Neural progenitor cell (in vitro differentiated cells): ENCODE data around the gene C21orf58. TPM values are rescaled to one million over a fixed set of nuclear protein-coding genes. Genes with fewer than 3 reads are reported as not detected.

ENCODE experiments used
- DNase-seq: peaks from one replicate; pipeline ENCODE4 v3.0.0-alpha.2; 2016; ENCODE audit warnings: low spot score
- H2AFZ ChIP-seq: fragments of 200-600 bp; sonication (generic); replicated peaks from 2 replicates; pipeline ENCODE4 v1.6.1; 2016; ENCODE audit warnings: antibody characterized with exemption
- H3F3A ChIP-seq: fragments of 200-600 bp; sonication (generic); 2 replicates; pipeline ENCODE4 v1.6.1; 2016; ENCODE audit warnings: antibody characterized with exemption, low read depth
- H3K27ac ChIP-seq: fragments of 200-600 bp; sonication (generic); 2 replicates; pipeline ENCODE4 v1.5.1; 2016; ENCODE audit warnings: mild to moderate bottlenecking
- H3K27me3 ChIP-seq: fragments of 200-600 bp; sonication (generic); 2 replicates; pipeline ENCODE4 v1.6.1; 2016; ENCODE audit warnings: mild to moderate bottlenecking, moderate library complexity
- H3K36me3 ChIP-seq: fragments of 200-600 bp; sonication (generic); 2 replicates; pipeline ENCODE4 v1.5.1; 2016
- H3K4me1 ChIP-seq: fragments of 200-600 bp; sonication (generic); 2 replicates; pipeline ENCODE4 v1.6.1; 2016; ENCODE audit warnings: mixed run types
- H3K4me2 ChIP-seq: fragments of 200-600 bp; sonication (generic); 2 replicates; pipeline ENCODE4 v1.6.1; 2016
- H3K4me3 ChIP-seq: fragments of 200-600 bp; sonication (generic); 2 replicates; pipeline ENCODE4 v1.5.1; 2016
- H3K79me2 ChIP-seq: fragments of 200-600 bp; sonication (generic); 2 replicates; pipeline ENCODE4 v1.6.1; 2016; ENCODE audit warnings: low read depth
- H3K9ac ChIP-seq: fragments of 200-600 bp; sonication (generic); 2 replicates; pipeline ENCODE4 v1.6.1; 2016
- H3K9me3 ChIP-seq: fragments of 200-600 bp; sonication (generic); 2 replicates; pipeline ENCODE4 v1.5.1; 2016; ENCODE audit warnings: low read depth
- H4K20me1 ChIP-seq: fragments of 200-600 bp; sonication (generic); 2 replicates; pipeline ENCODE4 v1.6.1; 2016; ENCODE audit warnings: low read depth
- H3K27ac Mint-ChIP-seq: 3 replicates; pipeline ENCODE4 v1.8.0; 2021; ENCODE audit warnings: mixed read lengths
- H3K27me3 Mint-ChIP-seq: 2 replicates; pipeline ENCODE4 v1.8.0; 2022; ENCODE audit warnings: low read depth, mild to moderate bottlenecking, inconsistent platforms, moderate library complexity, mixed read lengths; ENCODE audit not compliant: insufficient read depth
- H3K36me3 Mint-ChIP-seq: 3 replicates; pipeline ENCODE4 v1.8.0; 2021; ENCODE audit warnings: mixed read lengths
- H3K4me1 Mint-ChIP-seq: 3 replicates; pipeline ENCODE4 v1.8.0; 2021; ENCODE audit warnings: mixed read lengths
- H3K4me3 Mint-ChIP-seq: 3 replicates; pipeline ENCODE4 v1.8.0; 2021; ENCODE audit warnings: mild to moderate bottlenecking, moderate library complexity, mixed read lengths
- H3K9me3 Mint-ChIP-seq: 3 replicates; pipeline ENCODE4 v1.8.0; 2020; ENCODE audit warnings: mixed read lengths
- EZH2 ChIP-seq: fragments of 200-600 bp; sonication (generic); IDR thresholded peaks from 2 replicates; pipeline ENCODE4 v1.6.1; 2017; ENCODE audit warnings: antibody characterized with exemption, mild to moderate bottlenecking, moderate library complexity
- EZH2phosphoT487 ChIP-seq: fragments of 200-600 bp; sonication (generic); IDR thresholded peaks from 2 replicates; pipeline ENCODE4 v1.6.1; 2017; ENCODE audit warnings: antibody characterized with exemption
- total RNA-seq: library from RNA; depleted of rRNA; stranded (reverse); fragments of >200 nt; gene quantifications from 2 replicates; pipeline ENCODE4 v1.2.3, GENCODE V29; 2015; ENCODE audit warnings: low replicate concordance
- TF ChIP-seq, protein P1 (sequence below): fragments of 200-600 bp; sonication (generic); IDR thresholded peaks from 2 replicates; pipeline ENCODE4 v1.5.1; 2017; ENCODE audit warnings: antibody characterized with exemption, mild to moderate bottlenecking

Gene C21orf58
- total RNA-seq, 1 donor from 2014 or later: 26.2 TPM

GRCh38 chr21:46344219-46344915, 20.7 kb upstream of the C21orf58 start:
- Histone ChIP-seq H3K27me3 (no peaks in the 10 kb centered on the region), H3K9ac (no peak overlapping the region), H3K27ac (no peak overlapping the region), H3K79me2 (peaks cover 47% of the 10 kb centered on the region), H3F3A (no peaks in the 10 kb centered on the region), H3K4me1 (no peaks in the 10 kb centered on the region), H3K36me3 (no peaks in the 10 kb centered on the region), H4K20me1 (no peaks in the 10 kb centered on the region), H3K4me3 (no peak overlapping the region), H3K4me2 (no peak overlapping the region), H3K9me3 (no peaks in the 10 kb centered on the region), H2AFZ (no peak overlapping the region)
- Mint-ChIP-seq H3K9me3 (no peaks in the 10 kb centered on the region), H3K4me1 (no peaks in the 10 kb centered on the region), H3K4me3 (no peak overlapping the region), H3K36me3 (peaks cover 38% of the 10 kb centered on the region), H3K27me3 (no peaks in the 10 kb centered on the region), H3K27ac (no peak overlapping the region)
- no peak for DNase-seq
- no peak for TF ChIP-seq EZH2phosphoT487

- no peaks in the 10 kb centered on the region for H3F3A ChIP-seq
- Mint-ChIP-seq H3K27me3 (peaks cover 2% of the 10 kb centered on the region), H3K4me1 (no peaks in the 10 kb centered on the region), H3K36me3 (peaks cover 53% of the 10 kb centered on the region), H3K9me3 (no peaks in the 10 kb centered on the region), H3K4me3 (no peak overlapping the region), H3K27ac (no peak overlapping the region)
- no peak overlapping the region for H3K9ac ChIP-seq
- no peaks in the 10 kb centered on the region for H4K20me1 ChIP-seq
- TF ChIP-seq EZH2: no peak
- TF ChIP-seq, protein P1, sequence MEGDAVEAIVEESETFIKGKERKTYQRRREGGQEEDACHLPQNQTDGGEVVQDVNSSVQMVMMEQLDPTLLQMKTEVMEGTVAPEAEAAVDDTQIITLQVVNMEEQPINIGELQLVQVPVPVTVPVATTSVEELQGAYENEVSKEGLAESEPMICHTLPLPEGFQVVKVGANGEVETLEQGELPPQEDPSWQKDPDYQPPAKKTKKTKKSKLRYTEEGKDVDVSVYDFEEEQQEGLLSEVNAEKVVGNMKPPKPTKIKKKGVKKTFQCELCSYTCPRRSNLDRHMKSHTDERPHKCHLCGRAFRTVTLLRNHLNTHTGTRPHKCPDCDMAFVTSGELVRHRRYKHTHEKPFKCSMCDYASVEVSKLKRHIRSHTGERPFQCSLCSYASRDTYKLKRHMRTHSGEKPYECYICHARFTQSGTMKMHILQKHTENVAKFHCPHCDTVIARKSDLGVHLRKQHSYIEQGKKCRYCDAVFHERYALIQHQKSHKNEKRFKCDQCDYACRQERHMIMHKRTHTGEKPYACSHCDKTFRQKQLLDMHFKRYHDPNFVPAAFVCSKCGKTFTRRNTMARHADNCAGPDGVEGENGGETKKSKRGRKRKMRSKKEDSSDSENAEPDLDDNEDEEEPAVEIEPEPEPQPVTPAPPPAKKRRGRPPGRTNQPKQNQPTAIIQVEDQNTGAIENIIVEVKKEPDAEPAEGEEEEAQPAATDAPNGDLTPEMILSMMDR: no peak
- TF ChIP-seq EZH2phosphoT487: no peak
- H3K27me3 ChIP-seq: no peaks in the 10 kb centered on the region
- no peak for DNase-seq
- H3K27ac ChIP-seq: no peak overlapping the region
- no peaks in the 10 kb centered on the region for H3K4me1 ChIP-seq
- no peaks in the 10 kb centered on the region for H3K36me3 ChIP-seq
- H3K79me2 ChIP-seq: peaks cover 53% of the 10 kb centered on the region
- H3K4me3 ChIP-seq: no peak overlapping the region
- H3K9me3 ChIP-seq: no peaks in the 10 kb centered on the region
- H3K4me2 ChIP-seq: no peak overlapping the region
- H2AFZ ChIP-seq: no peak overlapping the region
Observed at GRCh38 chr21:46340998-46341397, 17.3 kb upstream of the C21orf58 start.

GRCh38 chr21:46336603-46337002, 12.9 kb upstream of the C21orf58 start:
- H3K36me3 Mint-ChIP-seq: peaks cover 43% of the 10 kb centered on the region
- H3K4me1 ChIP-seq: no peaks in the 10 kb centered on the region
- H3K79me2 ChIP-seq: peaks cover 37% of the 10 kb centered on the region
- no peaks in the 10 kb centered on the region for H3K9me3 ChIP-seq
- H3K27me3 Mint-ChIP-seq: peaks cover 2% of the 10 kb centered on the region
- no peak overlapping the region for H3K4me3 Mint-ChIP-seq
- no peak overlapping the region for H3K4me3 ChIP-seq
- H3K4me1 Mint-ChIP-seq: no peaks in the 10 kb centered on the region
- H4K20me1 ChIP-seq: no peaks in the 10 kb centered on the region
- no peaks in the 10 kb centered on the region for H3K9me3 Mint-ChIP-seq
- H3K27ac ChIP-seq: no peak overlapping the region
- no peaks in the 10 kb centered on the region for H3K27me3 ChIP-seq
- H3K27ac Mint-ChIP-seq: no peak overlapping the region
- no peak overlapping the region for H3K9ac ChIP-seq
- H3F3A ChIP-seq: no peaks in the 10 kb centered on the region
- H2AFZ ChIP-seq: no peak overlapping the region
- no peak overlapping the region for H3K4me2 ChIP-seq
- no peak for DNase-seq
- TF ChIP-seq EZH2 (no peak), EZH2phosphoT487 (no peak)
- TF ChIP-seq, protein P1: no peak
- H3K36me3 ChIP-seq: peaks cover 3% of the 10 kb centered on the region

- Mint-ChIP-seq H3K27ac (no peak overlapping the region), H3K4me3 (no peak overlapping the region), H3K4me1 (no peaks in the 10 kb centered on the region), H3K27me3 (peaks cover 2% of the 10 kb centered on the region), H3K9me3 (no peaks in the 10 kb centered on the region), H3K36me3 (peaks cover 31% of the 10 kb centered on the region)
- Histone ChIP-seq H2AFZ (no peak overlapping the region), H3K4me2 (no peak overlapping the region), H4K20me1 (no peaks in the 10 kb centered on the region), H3K27ac (no peak overlapping the region), H3K4me3 (no peak overlapping the region), H3K4me1 (no peaks in the 10 kb centered on the region), H3K9me3 (no peaks in the 10 kb centered on the region), H3K36me3 (peaks cover 3% of the 10 kb centered on the region), H3K79me2 (peaks cover 33% of the 10 kb centered on the region), H3F3A (no peaks in the 10 kb centered on the region), H3K27me3 (no peaks in the 10 kb centered on the region), H3K9ac (no peak overlapping the region)
- no peak for DNase-seq
- TF ChIP-seq EZH2 (no peak), EZH2phosphoT487 (no peak)
- TF ChIP-seq, protein P1: no peak
Observed at GRCh38 chr21:46334351-46335140, 10.9 kb upstream of the C21orf58 start.
